H1 (cell line): Measurements from ENCODE around the gene CDYL2. TPM values are rescaled to one million over a fixed set of nuclear protein-coding genes. Genes with fewer than 3 reads are reported as not detected.

Experiments used
- CTCF ChIA-PET: fragments of 300-600 bp; sonication (Branson Sonifier 250); formaldehyde crosslinking; loops from one replicate; lab custom pipeline; 2021; ENCODE audit not compliant: partially characterized antibody; lab: Charles Lee
- POLR2A ChIA-PET: fragments of 300-600 bp; sonication (Branson Sonifier 250); formaldehyde crosslinking; loops from one replicate; lab custom pipeline; 2021; ENCODE audit warnings: inconsistent platforms; ENCODE audit not compliant: partially characterized antibody; lab: Charles Lee
- DNase-seq, 2 experiments: peaks; one replicate each; pipeline versions ENCODE4 v3.0.0 to v3.0.0-alpha.2; 2010 to 2022; ENCODE audit warnings: low spot score in 2 of 2, low read depth in 1 of 2, mixed read lengths in 1 of 2
- FAIRE-seq: peaks from 2 replicates; lab custom pipeline; 2011; peaks lifted over from hg19 to GRCh38; lab: Jason Lieb, UNC
- H2AFZ ChIP-seq: 2 replicates; pipeline ENCODE4 v1.8.1; 2012; ENCODE audit warnings: low read length, inconsistent platforms
- H2AK5ac ChIP-seq: 2 replicates; pipeline ENCODE4 v1.6.1; 2013; ENCODE audit warnings: low read depth, low read length
- H2BK120ac ChIP-seq: replicated peaks from 2 replicates; pipeline ENCODE3; 2013; ENCODE audit warnings: low read depth, low read length, inconsistent platforms
- H2BK12ac ChIP-seq: 2 replicates; pipeline ENCODE4 v1.6.1; 2013; ENCODE audit warnings: low read depth, low read length
- H2BK15ac ChIP-seq: 2 replicates; pipeline ENCODE4 v1.6.1; 2013; ENCODE audit warnings: low read length
- H2BK20ac ChIP-seq: 2 replicates; pipeline ENCODE4 v1.6.1; 2013; ENCODE audit warnings: low read length
- H2BK5ac ChIP-seq: 2 replicates; pipeline ENCODE4 v1.6.1; 2013; ENCODE audit warnings: low read depth, low read length
- H3K14ac ChIP-seq: 2 replicates; pipeline ENCODE4 v1.6.1; 2013; ENCODE audit warnings: inconsistent platforms; ENCODE audit not compliant: insufficient read length
- H3K18ac ChIP-seq: 2 replicates; pipeline ENCODE4 v1.6.1; 2013; ENCODE audit warnings: low read length; ENCODE audit errors: extremely low read depth
- H3K23ac ChIP-seq: 2 replicates; pipeline ENCODE4 v1.6.1; 2013; ENCODE audit warnings: inconsistent platforms; ENCODE audit not compliant: insufficient read length
- H3K23me2 ChIP-seq: 2 replicates; pipeline ENCODE4 v1.6.1; 2013; ENCODE audit warnings: low read depth, low read length
- H3K27ac ChIP-seq: 2 replicates; pipeline ENCODE4 v1.6.1; 2011; ENCODE audit warnings: low read depth, low read length, inconsistent platforms
- H3K27me3 ChIP-seq, 4 experiments: replicated peaks in 1 of 4; 1 replicate in 1 of 4; 2 replicates in 3 of 4; pipeline versions ENCODE4 v1.6.1 to v1.8.1; 2011 to 2013; ENCODE audit warnings: low read length in 3 of 4, mild to moderate bottlenecking in 3 of 4, inconsistent platforms in 2 of 4, mixed read lengths in 2 of 4, moderate library complexity in 1 of 4; ENCODE audit not compliant: control insufficient read depth in 3 of 4, insufficient read depth in 3 of 4; ENCODE audit errors: extremely low read depth in 1 of 4
- H3K36me3 ChIP-seq, 4 experiments: 2 replicates each; pipeline versions ENCODE4 v1.6.1 to v1.8.1; 2011 to 2013; ENCODE audit warnings: mild to moderate bottlenecking in 4 of 4, low read length in 3 of 4, moderate library complexity in 2 of 4, control low read depth in 1 of 4, inconsistent platforms in 1 of 4; ENCODE audit not compliant: insufficient read depth in 4 of 4, control insufficient read depth in 2 of 4
- H3K4ac ChIP-seq: replicated peaks from 2 replicates; pipeline ENCODE3; 2013; ENCODE audit warnings: low read length, low read depth, mixed read lengths, inconsistent platforms; ENCODE audit not compliant: insufficient read length
- H3K4me1 ChIP-seq, 4 experiments: replicated peaks in 1 of 4; 1 replicate in 1 of 4; 2 replicates in 3 of 4; pipeline versions ENCODE4 v1.6.1 to v1.8.1; 2011 to 2013; ENCODE audit warnings: low read length in 3 of 4, inconsistent platforms in 2 of 4, mixed read lengths in 1 of 4; ENCODE audit not compliant: insufficient read depth in 4 of 4, control insufficient read depth in 3 of 4
- H3K4me2 ChIP-seq, 2 experiments: 2 replicates each; pipeline versions ENCODE4 v1.6.1 to v1.8.1; 2011 to 2013; ENCODE audit warnings: low read depth in 2 of 2, low read length in 2 of 2, control low read depth in 1 of 2, inconsistent platforms in 1 of 2, mild to moderate bottlenecking in 1 of 2; ENCODE audit not compliant: insufficient read depth in 1 of 2
- H3K4me3 ChIP-seq, 4 experiments: fragments of 200-600, 300-600 bp in 1 of 4; sonication (generic), shearing (Covaris generic), sonication (Bioruptor Twin) in 1 of 4; 2 replicates each; pipeline versions ENCODE4 v1.5.1 to v1.8.1; 2011 to 2016; ENCODE audit warnings: low read length in 4 of 4, low read depth in 3 of 4, control low read depth in 2 of 4, inconsistent platforms in 2 of 4, mild to moderate bottlenecking in 2 of 4, mixed read lengths in 1 of 4, moderate library complexity in 1 of 4; ENCODE audit not compliant: insufficient read depth in 2 of 4; ENCODE audit errors: extremely low read depth in 1 of 4
- H3K56ac ChIP-seq: replicated peaks from 2 replicates; pipeline ENCODE3; 2013; ENCODE audit warnings: low read depth, mild to moderate bottlenecking, mixed read lengths, low read length, inconsistent platforms; ENCODE audit not compliant: insufficient read length
- H3K79me1 ChIP-seq: 2 replicates; pipeline ENCODE4 v1.6.1; 2013; ENCODE audit warnings: low read depth, low read length, control low read depth
- H3K79me2 ChIP-seq, 2 experiments: 2 replicates each; pipeline versions ENCODE4 v1.6.1 to v1.8.1; 2012 to 2013; ENCODE audit warnings: low read length in 2 of 2, mild to moderate bottlenecking in 2 of 2, inconsistent platforms in 1 of 2; ENCODE audit not compliant: insufficient read depth in 2 of 2, control insufficient read depth in 1 of 2
- H3K9ac ChIP-seq, 4 experiments: replicated peaks in 1 of 4; 1 replicate in 1 of 4; 2 replicates in 3 of 4; pipeline versions ENCODE4 v1.6.1 to v1.8.1; 2011 to 2013; ENCODE audit warnings: low read depth in 3 of 4, low read length in 3 of 4, control low read depth in 2 of 4, mild to moderate bottlenecking in 2 of 4, moderate library complexity in 2 of 4, inconsistent platforms in 1 of 4; ENCODE audit errors: extremely low read depth in 1 of 4
- H3K9me3 ChIP-seq, 2 experiments: 2 replicates each; pipeline versions ENCODE4 v1.6.1 to v1.8.1; 2012 to 2013; ENCODE audit warnings: mild to moderate bottlenecking in 2 of 2, moderate library complexity in 2 of 2, control low read depth in 1 of 2, inconsistent platforms in 1 of 2, low read depth in 1 of 2, low read length in 1 of 2, mixed read lengths in 1 of 2; ENCODE audit not compliant: insufficient read depth in 2 of 2
- H4K20me1 ChIP-seq, 2 experiments: replicated peaks in 1 of 2; 2 replicates each; pipeline versions ENCODE3 to v1.8.1; 2011 to 2013; ENCODE audit warnings: inconsistent platforms in 2 of 2, low read length in 2 of 2, mild to moderate bottlenecking in 1 of 2; ENCODE audit not compliant: insufficient read depth in 2 of 2, control insufficient read depth in 1 of 2
- H4K5ac ChIP-seq: 2 replicates; pipeline ENCODE4 v1.6.1; 2013; ENCODE audit warnings: low read length, low read depth, mixed read lengths, inconsistent platforms; ENCODE audit not compliant: insufficient read length
- H4K8ac ChIP-seq: 2 replicates; pipeline ENCODE4 v1.8.0; 2013; ENCODE audit warnings: mild to moderate bottlenecking, moderate library complexity, low read length, inconsistent platforms; ENCODE audit not compliant: insufficient read depth; ENCODE audit errors: extremely low read depth
- H4K91ac ChIP-seq: replicated peaks from 2 replicates; pipeline ENCODE3; 2013; ENCODE audit warnings: low read length, mixed read lengths, inconsistent platforms; ENCODE audit not compliant: insufficient read length
- ATF3 ChIP-seq: IDR thresholded peaks from 2 replicates; pipeline ENCODE4 v1.6.1; 2011; ENCODE audit warnings: low read depth, mild to moderate bottlenecking, low read length; ENCODE audit not compliant: insufficient read depth
- BCL11A ChIP-seq, 2 experiments: IDR thresholded peaks; one replicate each; pipeline ENCODE4 v1.6.1; 2011; ENCODE audit warnings: low read depth in 2 of 2, low read length in 2 of 2, mild to moderate bottlenecking in 2 of 2
- CBX8 ChIP-seq: fragments of 300-800, 300-1000 bp; sonication (generic); IDR thresholded peaks from 2 replicates; pipeline ENCODE4 v1.7.1; 2016; ENCODE audit warnings: low read depth, low read length, borderline replicate concordance
- GABPA ChIP-seq: IDR thresholded peaks from 2 replicates; pipeline ENCODE4 v1.6.1; 2011; ENCODE audit warnings: mild to moderate bottlenecking, low read length, moderate library complexity, borderline replicate concordance; ENCODE audit not compliant: insufficient read depth
- KDM1A ChIP-seq: fragments of 200-600, 300-600 bp; sonication (generic); IDR thresholded peaks from 2 replicates; pipeline ENCODE4 v1.7.1; 2016; ENCODE audit warnings: mild to moderate bottlenecking, low read length, borderline replicate concordance
- NRF1 ChIP-seq: IDR thresholded peaks from 2 replicates; pipeline ENCODE4 v1.6.1; 2011; ENCODE audit warnings: mild to moderate bottlenecking, low read depth, low read length, improper control_type of control experiment
- PHF8 ChIP-seq: fragments of 200-600 bp; sonication (generic); conservative IDR thresholded peaks from 2 replicates; pipeline ENCODE4 v1.7.1; 2012; ENCODE audit warnings: low read depth, mild to moderate bottlenecking, inconsistent platforms, low read length, moderate library complexity
- SIX5 ChIP-seq: IDR thresholded peaks from 2 replicates; pipeline ENCODE4 v1.6.1; 2011; ENCODE audit warnings: mild to moderate bottlenecking, low read depth, low read length
- SP4 ChIP-seq: IDR thresholded peaks from 2 replicates; pipeline ENCODE4 v1.6.1; 2012; ENCODE audit warnings: low read length, inconsistent platforms
- TAF7 ChIP-seq: optimal IDR thresholded peaks from 2 replicates; pipeline ENCODE3; 2011; ENCODE audit warnings: low read depth, mild to moderate bottlenecking, inconsistent platforms, low read length, moderate library complexity, borderline replicate concordance
- WGBS, 2 experiments: shearing (Covaris generic) in 1 of 2; methylation state at CpG; one replicate each; pipeline versions ENCODE4 v1.1.6 to v1.1.7; 2013 to 2015; ENCODE audit warnings: low lambda C conversion rate in 2 of 2, mixed read lengths in 2 of 2, inconsistent platforms in 1 of 2, low coverage in 1 of 2, missing lambda C conversion rate in 1 of 2; ENCODE audit not compliant: insufficient replicate concordance in 2 of 2, insufficient coverage in 1 of 2, insufficient read length in 1 of 2; ENCODE audit errors: extremely low coverage in 1 of 2, missing lambda C conversion rate in 1 of 2; 5-methylcytosine and 5-hydroxymethylcytosine counted together
- polyA plus RNA-seq, 7 experiments: library from polyadenylated mRNA; depleted of rRNA in 3 of 7; stranded (reverse) in 5 of 7; unstranded in 2 of 7; fragments of >200 nt in 5 of 7; fragments of 200-250 nt in 2 of 7; gene quantifications; 1 replicate in 5 of 7; 2 replicates in 1 of 7; 4 replicates in 1 of 7; pipeline versions ENCODE4 v1.2.1 to v1.2.3, GENCODE V29; 2011 to 2013; ENCODE audit warnings: missing spikeins in 2 of 7, mixed read lengths in 2 of 7
- total RNA-seq: library from RNA; stranded (reverse); fragmentation: NEBNext Ultra II Directional; extraction: Animal tissue kit (Norgen Biotek cat#: 25700); gene quantifications from 2 replicates; pipeline ENCODE4 v1.2.1, GENCODE V29; 2021
- TF ChIP-seq, protein P1 (sequence below): IDR thresholded peaks from 2 replicates; pipeline ENCODE4 v1.6.1; 2012; ENCODE audit warnings: inconsistent platforms

The CDYL2 gene
- total and polyA plus RNA-seq, 2 of the 8 experiments (the other 6 are each of a cell fraction or from before 2014, with no cell fraction given) = 0.33 to 5.3 TPM

GRCh38 chr16:80670170-80670865 lies 134.1 kb downstream of the CDYL2 start:
- Histone ChIP-seq H3K4me1 (peaks cover 0 to 2% (median 0%) of the 10 kb centered on the region in 4 experiments; a peak in 2 of 7 replicates), H3K23ac (no peak overlapping the region), H2BK12ac (no peak overlapping the region), H3K4me2 (no peak overlapping the region), H2AFZ (no peak overlapping the region), H3K56ac (no peak overlapping the region), H3K18ac (no peak overlapping the region), H4K5ac (no peak overlapping the region), H3K79me2 (no peaks in the 10 kb centered on the region), H3K9ac (no peak overlapping the region), H3K27me3 (no peaks in the 10 kb centered on the region), H4K8ac (no peak overlapping the region), H3K14ac (no peak overlapping the region), H3K4me3 (no peak overlapping the region), H3K79me1 (no peaks in the 10 kb centered on the region), H2BK15ac (no peak overlapping the region), H3K4ac (no peak overlapping the region), H2BK120ac (no peak overlapping the region), H3K27ac (no peak overlapping the region), H2BK5ac (no peak overlapping the region), H3K9me3 (peaks cover 22 to 45% of the 10 kb centered on the region in 2 experiments; a peak in 3 of 4 replicates), H4K91ac (no peak overlapping the region), H2BK20ac (no peak overlapping the region), H3K23me2 (no peaks in the 10 kb centered on the region), H2AK5ac (no peak overlapping the region), H3K36me3 (no peaks in the 10 kb centered on the region), H4K20me1 (no peaks in the 10 kb centered on the region)
- CTCF ChIA-PET = no interaction called here
- 90% methylated on average over 19 of the region's 20 CpGs; no CpG with 5 or more reads in 1 of the 2 experiments for WGBS, 2 experiments
- no peak for FAIRE-seq
- no peak for DNase-seq
- TF ChIP-seq BCL11A (IDR thresholded peaks at IDR 0.05; ENCODE audit: low read depth in 2 of 2, low read length in 2 of 2) (no peak), TAF7 (no peak), KDM1A (no peak), ATF3 (no peak), SP4 (no peak), NRF1 (no peak), GABPA (no peak), PHF8 (no peak), CBX8 (no peak), SIX5 (no peak)
- TF ChIP-seq, protein P1, sequence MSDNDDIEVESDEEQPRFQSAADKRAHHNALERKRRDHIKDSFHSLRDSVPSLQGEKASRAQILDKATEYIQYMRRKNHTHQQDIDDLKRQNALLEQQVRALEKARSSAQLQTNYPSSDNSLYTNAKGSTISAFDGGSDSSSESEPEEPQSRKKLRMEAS = no peak
- POLR2A ChIA-PET = no interaction called here
